Stimulated activated CD4-positive, alpha-beta T cell treated with anti-CD3 and anti-CD28 coated beads, Interleukin-12 subunit alpha, Interleukin-12 subunit beta, amount 100 ng/mL, for 4 hours (primary cell): ENCODE results near the gene AFF1.
"Not testable (repeated sequence)": the region's sequence is repeated elsewhere in the genome, so short reads cannot be mapped to it uniquely, and the experiment has no call there.

Source experiments
- DNase-seq: peaks from one replicate; pipeline ENCODE4 v3.0.0-alpha.2; 2020

AFF1 gene

GRCh38 chr4:87012265-87012953 lies 77.6 kb downstream of the AFF1 start:
- no peak for DNase-seq

GRCh38 chr4:87012954-87013308 lies 78.1 kb downstream of the AFF1 start:
- not testable (repeated sequence) for DNase-seq

- DNase-seq, result no peak
Observed at GRCh38 chr4:87014284-87014782, 79.5 kb downstream of the AFF1 start.

- no peak for DNase-seq
Observed at GRCh38 chr4:87015416-87015815, 80.6 kb downstream of the AFF1 start.

- DNase-seq, result no peak
Observed at GRCh38 chr4:87017580-87018342, 83.0 kb downstream of the AFF1 start.

GRCh38 chr4:87018753-87019152 lies 83.9 kb downstream of the AFF1 start:
- DNase-seq, result no peak

GRCh38 chr4:87019246-87019791 lies 84.5 kb downstream of the AFF1 start:
- DNase-seq, result no peak

GRCh38 chr4:87019898-87020297 lies 85.1 kb downstream of the AFF1 start:
- no peak for DNase-seq

- no peak for DNase-seq
Observed at GRCh38 chr4:87024201-87024600, 89.4 kb downstream of the AFF1 start.

- DNase-seq, result no peak
Observed at GRCh38 chr4:87025023-87025613, 90.3 kb downstream of the AFF1 start.

GRCh38 chr4:87025614-87026041 lies 90.8 kb downstream of the AFF1 start:
- DNase-seq, result no peak

GRCh38 chr4:87026800-87027495 lies 92.1 kb downstream of the AFF1 start:
- no peak for DNase-seq

GRCh38 chr4:87029356-87029755 lies 94.5 kb downstream of the AFF1 start:
- DNase-seq, result no peak

- no peak for DNase-seq
Observed at GRCh38 chr4:87030124-87030523, 95.3 kb downstream of the AFF1 start.

GRCh38 chr4:87030755-87031441 lies 96.1 kb downstream of the AFF1 start:
- no peak for DNase-seq

- no peak for DNase-seq
Observed at GRCh38 chr4:87031920-87032319, 97.1 kb downstream of the AFF1 start.

- no peak for DNase-seq
Observed at GRCh38 chr4:87032884-87033533, 98.2 kb downstream of the AFF1 start.

- DNase-seq, result no peak
Observed at GRCh38 chr4:87033902-87034301, 99.1 kb downstream of the AFF1 start.

GRCh38 chr4:87034527-87034926 lies 99.7 kb downstream of the AFF1 start:
- no peak for DNase-seq

GRCh38 chr4:87035881-87036509 lies 101.2 kb downstream of the AFF1 start:
- no peak for DNase-seq

- DNase-seq, result no peak
Observed at GRCh38 chr4:87036713-87037112, 101.9 kb downstream of the AFF1 start.
